Esophagus muscularis mucosa (tissue), 4 donors: ENCODE data around the gene TXNRD2. TPM values are rescaled to one million over a fixed set of nuclear protein-coding genes. Genes with fewer than 3 reads are reported as not detected.

Source experiments
- DNase-seq: peaks from one replicate; pipeline ENCODE4 v3.0.0-alpha.2; 2017; ENCODE audit errors: extremely low spot score
- H3K27ac ChIP-seq, 4 donors: fragments of 200-600 bp; sonication (generic); replicated peaks in 1 of 4; 1 replicate in 3 of 4; 2 replicates in 1 of 4; pipeline ENCODE4 v1.5.1; 2016 to 2019; ENCODE audit warnings: mild to moderate bottlenecking in 1 of 4
- H3K27me3 ChIP-seq, 4 donors: fragments of 200-600 bp; sonication (generic); one replicate each; pipeline versions ENCODE4 v1.5.1 to v1.6.0; 2016 to 2019
- H3K36me3 ChIP-seq, 4 donors: fragments of 200-600 bp; sonication (generic); one replicate each; pipeline ENCODE4 v1.5.1; 2016 to 2019
- H3K4me1 ChIP-seq, 4 donors: fragments of 200-600 bp; sonication (generic); one replicate each; pipeline ENCODE4 v1.5.1; 2016 to 2019
- H3K4me3 ChIP-seq, 4 donors: fragments of 200-600 bp; sonication (generic); 1 replicate in 2 of 4; 2 replicates in 2 of 4; pipeline ENCODE4 v1.5.1; 2016 to 2019; ENCODE audit warnings: mild to moderate bottlenecking in 4 of 4, moderate library complexity in 1 of 4
- H3K9me3 ChIP-seq, 4 donors: fragments of 200-600 bp; sonication (generic); 1 replicate in 3 of 4; 2 replicates in 1 of 4; pipeline ENCODE4 v1.5.1; 2016 to 2019
- CTCF ChIP-seq, 3 experiments: fragments of 200-600 bp in 2 of 3; fragments of 450-650 bp in 1 of 3; sonication (generic) in 2 of 3; IDR thresholded peaks; one replicate each; pipeline ENCODE4 v1.5.1; 2017 to 2019; ENCODE audit warnings: antibody characterized with exemption in 3 of 3, mild to moderate bottlenecking in 2 of 3, moderate library complexity in 1 of 3
- EP300 ChIP-seq: sonication (generic); formaldehyde crosslinking; IDR thresholded peaks from one replicate; pipeline ENCODE4 v1.6.1; 2017; ENCODE audit warnings: antibody characterized with exemption
- POLR2A ChIP-seq: fragments of 450-650 bp; IDR thresholded peaks from one replicate; pipeline ENCODE4 v1.6.1; 2017; ENCODE audit warnings: antibody characterized with exemption, moderate library complexity, mild to moderate bottlenecking, low read depth
- POLR2AphosphoS5 ChIP-seq, 2 donors: sonication (generic); formaldehyde crosslinking; IDR thresholded peaks; one replicate each; pipeline ENCODE4 v1.6.1; 2017; ENCODE audit warnings: antibody characterized with exemption in 2 of 2
- WGBS: methylation state at CpG from one replicate; pipeline ENCODE4 v1.1.5; 2018; 5-methylcytosine and 5-hydroxymethylcytosine counted together
- intact Hi-C: fragments of 100-400 bp; cut with DNase I; formaldehyde crosslinking; loops from one replicate; pipeline ENCODE4 v1.15.1; 2023
- total RNA-seq, 4 donors: library from RNA; depleted of rRNA; stranded (reverse); fragments of >200 nt; gene quantifications; one replicate each; pipeline versions ENCODE4 v1.1.0 to v1.2.1, GENCODE V29; 2016

The TXNRD2 gene
- total RNA-seq, 4 donors from 2014 or later, result 12.9 to 27.2 (median 23.9) TPM

GRCh38 chr22:19879246-19879570 lies 62.4 kb downstream of the TXNRD2 start:
- Histone ChIP-seq H3K36me3 (peaks cover 0 to 47% (median 31%) of the 10 kb centered on the region in 4 donors), H3K27ac (no peak overlapping the region), H3K9me3 (no peaks in the 10 kb centered on the region), H3K4me1 (peaks cover 28 to 40% (median 37%) of the 10 kb centered on the region in 4 donors), H3K27me3 (no peaks in the 10 kb centered on the region), H3K4me3 (no peak overlapping the region)
- intact Hi-C loops, result no loop called here
- no peak for TF ChIP-seq CTCF (IDR thresholded peaks at IDR 0.05)
- no peak for TF ChIP-seq POLR2A
- no peak for TF ChIP-seq EP300
- TF ChIP-seq POLR2AphosphoS5 (IDR thresholded peaks at IDR 0.05), result no peak
- no peak for DNase-seq
- 91% methylated on average over 4 of the region's 13 CpGs for WGBS

- TF ChIP-seq CTCF (IDR thresholded peaks at IDR 0.05), result no peak
- TF ChIP-seq POLR2AphosphoS5 (IDR thresholded peaks at IDR 0.05), result no peak
- TF ChIP-seq EP300, result no peak
- no peak for TF ChIP-seq POLR2A
- Histone ChIP-seq H3K4me1 (peaks cover 28 to 40% (median 37%) of the 10 kb centered on the region in 4 donors), H3K27me3 (no peaks in the 10 kb centered on the region), H3K36me3 (peaks cover 0 to 47% (median 31%) of the 10 kb centered on the region in 4 donors), H3K4me3 (no peak overlapping the region), H3K27ac (no peak overlapping the region), H3K9me3 (no peaks in the 10 kb centered on the region)
- intact Hi-C loops, result no loop called here
- no peak for DNase-seq
- 78% methylated on average over 13 of the region's 16 CpGs for WGBS
Observed at GRCh38 chr22:19878461-19879245, 63.0 kb downstream of the TXNRD2 start.

- peaks cover 27 to 38% (median 35%) of the 10 kb centered on the region in 4 donors for H3K4me1 ChIP-seq
- TF ChIP-seq EP300 (no peak), CTCF (IDR thresholded peaks at IDR 0.05) (no peak)
Observed at GRCh38 chr22:19877626-19878339, 63.8 kb downstream of the TXNRD2 start.

GRCh38 chr22:19876941-19877625 lies 64.5 kb downstream of the TXNRD2 start:
- Histone ChIP-seq H3K9me3 (no peaks in the 10 kb centered on the region), H3K4me1 (peaks cover 20 to 32% (median 28%) of the 10 kb centered on the region in 4 donors), H3K36me3 (peaks cover 0 to 40% (median 26%) of the 10 kb centered on the region in 4 donors), H3K4me3 (no peak overlapping the region), H3K27me3 (no peaks in the 10 kb centered on the region), H3K27ac (no peak overlapping the region)
- TF ChIP-seq CTCF (IDR thresholded peaks at IDR 0.05), result no peak
- TF ChIP-seq POLR2AphosphoS5 (IDR thresholded peaks at IDR 0.05), result no peak
- no peak for TF ChIP-seq POLR2A
- no peak for TF ChIP-seq EP300
- intact Hi-C loops, result no loop called here
- 99% methylated on average over 9 of the region's 18 CpGs for WGBS
- no peak for DNase-seq

More at GRCh38 chr22:19877626-19878339, 63.8 kb downstream of the TXNRD2 start:
- Histone ChIP-seq H3K27me3 (no peaks in the 10 kb centered on the region), H3K27ac (no peak overlapping the region), H3K9me3 (no peaks in the 10 kb centered on the region), H3K36me3 (peaks cover 0 to 43% (median 28%) of the 10 kb centered on the region in 4 donors), H3K4me3 (no peak overlapping the region)
- 86% methylated on average over 7 of the region's 20 CpGs for whole genome bisulfite sequencing
- no peak for DNase-seq
- intact Hi-C loops, result no loop called here
